Activated CD8-positive, alpha-beta memory T cell treated with anti-CD3 and anti-CD28 coated beads, Interleukin-2, amount 50 U/mL, for 24 hours (primary cell): ENCODE results near the gene CEP57.
"Not testable (repeated sequence)": the region's sequence is repeated elsewhere in the genome, so short reads cannot be mapped to it uniquely, and the experiment has no call there.

Experiments
- DNase-seq: peaks from one replicate; pipeline ENCODE4 v3.0.0-alpha.2; 2020; ENCODE audit errors: extremely low read depth

The CEP57 gene

DNA sequence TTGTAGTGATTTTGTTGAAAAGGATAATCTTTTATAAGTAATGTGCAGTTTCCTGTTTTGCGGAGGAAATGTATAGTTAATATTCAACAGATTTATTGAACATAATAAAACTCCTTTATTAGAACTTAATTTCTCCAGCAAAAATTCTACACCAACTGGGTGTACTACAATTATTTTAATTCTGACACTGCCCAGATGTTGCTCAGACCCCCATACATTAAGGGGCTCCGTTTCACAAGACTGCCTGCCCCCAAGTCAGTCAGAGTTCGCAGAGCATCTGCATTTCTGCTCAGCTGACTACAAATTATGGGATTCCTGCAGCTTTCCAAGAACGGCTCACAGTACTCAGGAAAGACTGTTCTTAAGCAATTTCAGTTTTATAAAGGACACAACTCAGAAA, 6.2 kb downstream of the CEP57 start:
- DNase-seq = no peak

DNA sequence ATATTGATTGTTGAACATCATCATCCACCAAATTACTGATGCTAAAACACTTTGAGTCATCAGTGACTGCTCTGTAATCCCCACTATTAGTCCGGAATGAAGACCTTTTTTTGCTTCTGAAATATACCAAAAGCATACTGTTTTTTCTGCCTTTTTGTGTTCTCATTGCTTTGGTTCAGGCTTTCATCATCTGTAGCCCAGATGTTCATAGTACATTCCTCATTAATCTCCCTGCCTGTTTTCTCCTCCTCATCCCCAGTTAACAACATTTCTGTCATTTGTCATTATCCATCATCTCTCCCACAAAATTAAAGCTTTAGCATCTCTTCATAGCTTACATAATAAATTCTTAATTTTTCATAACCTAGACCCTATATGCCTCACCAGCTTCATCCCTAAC, 9.2 kb downstream of the CEP57 start:
- no peak for DNase-seq

DNA sequence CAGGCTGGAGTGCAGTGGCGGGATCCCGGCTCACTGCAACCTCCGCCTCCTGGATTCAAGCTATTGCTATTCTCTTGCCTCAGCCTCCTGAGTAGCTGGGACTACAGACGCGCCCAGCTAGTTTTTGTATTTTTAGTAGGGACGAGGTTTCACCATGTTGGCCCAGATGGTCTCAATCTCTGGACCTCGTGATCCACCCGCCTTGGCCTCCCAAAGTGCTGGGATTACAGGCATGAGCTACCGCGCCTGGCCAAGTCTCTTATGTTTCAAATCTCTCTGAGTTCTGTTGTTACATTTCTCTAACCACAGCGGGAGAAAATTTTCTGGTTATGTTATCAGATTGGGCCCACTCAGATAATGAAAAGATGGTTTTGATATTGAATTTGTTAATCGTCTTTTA, 10.1 kb downstream of the CEP57 start:
- no peak for DNase-seq

DNA sequence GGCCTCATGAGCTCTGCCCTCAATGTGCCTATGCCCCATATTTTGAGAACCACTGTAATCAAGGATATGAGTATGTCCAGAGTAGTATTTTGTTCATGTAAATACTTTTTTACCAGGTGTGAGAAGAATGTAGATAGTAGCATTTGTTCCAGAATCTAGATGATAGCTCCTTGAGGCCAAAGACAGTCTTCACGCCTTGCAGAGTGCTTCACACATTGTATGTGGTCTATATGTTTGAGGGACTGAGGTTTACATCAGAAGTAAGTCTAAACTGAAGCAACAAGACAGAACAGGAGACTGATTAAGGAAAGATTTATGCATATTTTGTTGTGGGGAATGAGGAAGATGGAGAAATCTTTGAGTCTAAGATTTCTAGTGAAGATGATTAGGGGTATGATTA, 12.5 kb downstream of the CEP57 start:
- no peak for DNase-seq

DNA sequence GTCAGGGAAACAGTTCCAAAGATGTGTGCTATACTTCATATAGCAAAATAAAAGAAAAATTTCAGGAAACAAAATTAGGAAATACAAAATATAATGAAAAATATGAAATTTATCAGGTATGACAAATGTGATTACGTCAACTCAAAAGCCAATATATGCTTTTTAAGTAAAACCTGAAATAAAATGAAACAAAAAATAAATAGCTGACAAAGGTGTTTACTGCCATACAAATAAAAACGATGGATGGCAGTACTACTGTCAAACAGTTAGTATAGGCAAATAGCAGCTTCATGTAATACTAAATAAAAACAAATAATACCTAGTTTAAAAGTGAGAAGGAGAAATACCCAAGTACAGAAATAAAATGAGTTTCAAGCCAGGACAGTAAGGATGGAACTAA, 13.7 kb downstream of the CEP57 start:
- no peak for DNase-seq

DNA sequence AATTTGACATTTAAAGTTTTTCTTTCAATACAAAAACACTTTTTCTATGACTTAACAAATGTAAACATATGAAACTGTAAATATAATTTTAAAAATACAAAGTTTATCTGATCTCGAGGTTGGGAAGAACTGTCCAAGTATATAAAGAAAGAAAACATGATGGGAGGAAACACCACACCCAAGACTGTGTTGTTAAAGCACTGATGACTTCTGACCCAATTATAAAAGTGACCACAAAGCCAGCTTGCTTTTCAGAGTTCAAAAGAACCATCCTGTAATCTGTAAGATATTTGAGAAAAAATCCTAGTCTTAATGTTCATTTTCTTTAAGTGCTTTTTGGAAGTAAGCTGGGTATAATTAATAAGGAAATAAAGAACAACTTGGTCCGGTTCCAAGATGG, 15.6 kb downstream of the CEP57 start:
- no peak for DNase-seq

DNA sequence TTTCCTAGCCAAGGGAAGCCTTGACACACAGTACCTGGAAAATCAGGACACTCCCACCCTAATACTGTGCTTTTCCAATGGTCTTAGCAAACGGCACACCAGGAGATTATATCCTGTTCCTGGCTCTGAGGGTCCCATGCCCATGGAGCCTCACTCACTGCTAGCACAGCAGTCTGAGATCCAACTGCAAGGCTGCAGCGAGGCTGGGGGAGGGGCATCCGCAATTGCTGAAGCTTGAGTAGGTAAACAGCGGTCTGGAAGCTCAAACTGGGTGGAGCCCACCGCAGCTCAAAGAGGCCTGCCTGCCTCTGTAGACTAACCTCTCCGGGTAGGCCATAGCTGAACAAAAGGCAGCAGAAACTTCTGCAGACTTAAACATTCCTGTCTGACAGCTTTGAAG, 16.2 kb downstream of the CEP57 start:
- not testable (repeated sequence) for DNase-seq

DNA sequence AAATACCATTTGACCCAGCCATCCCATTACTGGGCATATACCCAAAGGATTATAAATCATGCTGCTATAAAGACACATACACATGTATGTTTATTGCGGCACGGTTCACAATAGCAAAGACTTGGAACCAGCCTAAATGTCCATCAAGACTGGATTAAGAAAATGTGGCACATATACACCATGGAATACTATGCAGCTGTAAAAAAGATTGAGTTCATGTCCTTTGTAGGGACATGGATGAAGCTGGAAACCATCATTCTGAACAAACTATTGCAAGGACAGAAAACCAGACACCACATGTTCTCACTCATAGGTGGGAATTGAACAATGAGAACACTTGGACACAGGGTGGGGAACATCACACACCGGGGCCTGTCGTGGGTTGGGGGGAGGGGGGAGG, 20.8 kb downstream of the CEP57 start:
- not testable (repeated sequence) for DNase-seq

DNA sequence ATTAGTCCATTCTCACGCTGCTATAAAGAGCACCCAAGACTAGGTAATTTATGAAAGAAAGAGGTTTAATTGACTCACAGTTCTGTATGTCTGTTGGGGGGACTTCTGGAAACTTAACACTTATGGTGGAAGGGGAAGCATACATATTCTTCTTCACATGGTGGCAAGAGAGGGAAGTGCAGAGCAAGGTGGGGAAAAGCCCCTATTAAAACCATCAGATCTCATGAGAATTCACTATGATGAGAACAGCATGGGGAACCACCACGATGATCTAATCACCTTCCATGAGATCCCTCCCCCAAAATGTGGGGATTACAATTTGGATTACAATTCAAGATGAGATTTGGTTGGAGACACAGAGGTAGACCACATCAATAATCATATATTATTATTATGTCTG, 25.7 kb downstream of the CEP57 start:
- no peak for DNase-seq

DNA sequence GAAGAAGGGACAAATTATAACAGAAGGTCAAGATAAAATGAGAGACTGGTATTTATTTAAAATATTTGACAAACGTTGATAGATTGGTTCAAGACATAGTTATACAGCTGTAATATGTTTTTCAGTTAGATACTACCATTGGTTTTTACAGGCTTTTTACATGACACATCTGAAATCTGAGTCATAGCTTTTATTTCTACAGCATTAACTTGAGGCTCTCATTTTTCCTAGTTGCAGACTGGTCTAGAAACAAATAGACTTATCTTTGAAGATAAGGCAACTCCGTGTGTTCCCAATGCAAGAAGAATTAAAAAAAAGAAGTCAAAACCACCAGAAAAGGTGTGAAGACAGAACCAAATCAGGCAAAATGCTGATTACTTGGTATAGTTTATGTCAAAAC, 31.3 kb downstream of the CEP57 start:
- no peak for DNase-seq

DNA sequence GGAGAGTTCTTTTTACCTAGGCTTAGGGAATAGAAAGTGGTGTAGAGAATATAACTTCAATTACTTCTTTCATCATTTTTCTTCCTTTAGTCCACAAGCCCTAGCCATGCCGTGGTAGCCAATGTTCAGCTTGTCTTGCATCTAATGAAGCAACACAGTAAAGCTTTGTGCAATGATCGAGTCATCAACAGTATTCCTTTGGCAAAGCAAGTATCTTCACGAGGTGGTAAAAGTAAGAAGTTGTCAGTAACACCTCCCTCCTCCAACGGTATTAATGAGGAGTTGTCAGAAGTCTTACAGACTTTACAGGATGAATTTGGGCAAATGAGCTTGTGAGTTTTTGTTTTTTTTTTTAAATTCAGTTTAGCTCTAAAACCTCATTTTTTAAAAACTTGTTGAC, 37.4 kb downstream of the CEP57 start:
- DNase-seq = no peak

DNA sequence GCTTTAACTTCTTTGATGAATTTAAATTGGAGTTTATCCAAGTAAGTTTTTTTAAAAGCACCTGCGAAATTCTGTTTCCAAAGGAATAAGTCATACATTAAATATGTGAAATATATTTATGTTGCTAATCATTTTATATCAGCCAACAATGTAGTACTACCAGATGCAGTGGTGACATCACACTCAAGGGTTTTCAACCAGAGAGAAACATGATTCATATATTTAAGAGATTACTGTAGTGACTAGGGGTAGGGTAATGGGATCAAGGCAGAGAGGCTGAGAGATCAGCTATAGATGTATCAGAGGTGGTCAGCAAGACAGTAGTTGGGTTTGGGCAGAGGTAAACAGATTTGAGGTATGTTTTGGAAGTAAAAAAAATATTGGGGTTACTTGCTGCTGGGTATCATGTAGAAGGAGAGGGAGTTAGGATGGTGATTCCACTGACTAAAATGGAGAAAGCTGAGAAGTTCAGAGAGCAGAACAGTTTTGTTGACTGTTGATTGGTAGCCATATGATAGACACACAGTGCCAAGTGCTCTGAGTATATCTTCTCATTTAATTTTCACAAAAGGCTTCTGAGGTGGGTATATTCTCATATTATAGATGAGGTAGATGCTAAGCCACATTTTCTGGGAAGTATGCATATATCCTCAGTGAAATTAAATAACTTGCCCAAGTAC, 39.4 kb downstream of the CEP57 start:
- no peak for DNase-seq

DNA sequence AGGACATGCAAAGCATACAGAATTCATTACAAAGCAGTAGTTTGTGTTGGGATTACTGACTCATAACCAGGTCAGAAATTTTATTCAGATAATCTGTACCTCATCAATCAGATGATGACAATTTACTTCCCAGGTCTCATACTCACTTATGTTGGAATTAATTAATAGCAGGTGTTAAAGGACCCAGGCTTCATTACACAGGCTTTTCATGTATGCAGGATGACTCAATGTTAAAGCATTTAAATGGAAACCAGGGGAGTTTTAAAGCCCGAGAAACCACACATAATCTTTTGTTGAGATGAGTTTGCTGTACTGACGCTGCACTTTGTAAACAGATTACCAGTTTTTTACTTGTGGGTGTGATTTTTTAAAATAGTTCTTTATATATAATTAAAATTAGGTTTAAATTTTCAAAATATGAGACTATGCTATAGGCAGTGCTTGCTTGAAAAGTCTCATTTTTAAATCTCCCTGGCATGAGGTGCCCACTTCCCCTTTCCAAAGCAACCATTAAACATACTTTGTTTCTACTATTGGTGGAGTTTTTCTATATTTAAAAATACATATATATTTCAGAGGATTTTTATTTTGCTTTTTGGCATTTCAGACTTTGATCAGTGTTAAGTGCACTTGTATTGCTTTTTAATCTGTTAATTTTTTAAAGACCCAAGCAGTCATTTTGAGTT, 41.0 kb downstream of the CEP57 start:
- DNase-seq = no peak

DNA sequence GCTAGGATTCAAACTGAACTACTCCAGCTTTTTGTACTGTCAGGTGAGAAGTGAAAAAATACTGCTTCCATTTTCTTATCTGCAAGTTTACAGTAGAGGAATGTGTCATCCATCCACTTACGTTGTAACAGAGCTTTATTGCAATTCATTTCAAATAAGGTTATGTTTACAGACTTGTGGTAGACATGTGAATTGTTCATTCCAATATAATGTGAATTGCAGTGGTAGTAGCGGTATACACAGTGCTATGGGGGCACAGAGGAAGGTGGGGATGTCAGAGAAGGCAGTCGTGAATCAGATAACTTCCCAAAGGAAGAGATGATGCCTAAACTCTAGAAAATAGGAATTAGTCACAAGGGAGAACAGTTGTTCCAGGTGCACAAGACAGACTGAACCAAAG, 42.5 kb downstream of the CEP57 start:
- no peak for DNase-seq

DNA sequence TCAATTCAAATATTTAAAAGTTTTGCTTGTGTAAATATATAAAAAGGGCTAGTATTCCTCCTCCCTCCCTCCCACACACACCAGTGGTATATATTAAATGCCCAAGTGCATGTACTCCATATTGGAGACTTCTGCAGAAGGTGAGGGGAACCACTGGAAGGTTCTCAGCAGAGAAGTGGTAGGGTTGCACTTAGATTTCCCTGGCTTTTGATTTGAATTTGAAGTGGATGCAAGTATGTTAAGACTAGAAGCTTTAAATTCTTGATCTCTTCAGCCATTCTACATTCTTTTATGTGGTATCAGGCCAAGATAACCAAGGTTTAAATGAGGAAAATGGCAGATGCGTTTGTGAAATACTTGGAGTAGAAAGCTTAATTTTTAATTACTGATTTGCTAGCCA, 43.1 kb downstream of the CEP57 start:
- no peak for DNase-seq

DNA sequence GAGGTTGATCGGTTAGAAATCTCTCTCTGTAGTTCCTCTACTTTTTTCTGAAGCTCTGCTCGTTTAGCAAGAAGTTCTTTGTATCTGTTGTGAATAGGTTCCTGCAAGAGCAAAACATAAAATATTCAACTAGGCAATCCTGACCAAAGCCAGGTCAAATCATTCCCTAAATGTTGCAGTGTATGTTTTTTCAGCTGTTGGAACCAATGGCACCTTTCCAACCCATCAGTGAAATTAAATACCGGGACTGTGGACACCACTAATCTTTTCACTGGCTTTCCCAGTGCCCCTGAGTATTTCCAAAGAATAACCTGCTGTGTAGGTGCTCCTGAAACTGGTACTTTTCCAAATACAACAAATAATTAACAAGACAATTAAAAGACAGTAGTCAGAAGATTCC, 45.1 kb downstream of the CEP57 start:
- no peak for DNase-seq

DNA sequence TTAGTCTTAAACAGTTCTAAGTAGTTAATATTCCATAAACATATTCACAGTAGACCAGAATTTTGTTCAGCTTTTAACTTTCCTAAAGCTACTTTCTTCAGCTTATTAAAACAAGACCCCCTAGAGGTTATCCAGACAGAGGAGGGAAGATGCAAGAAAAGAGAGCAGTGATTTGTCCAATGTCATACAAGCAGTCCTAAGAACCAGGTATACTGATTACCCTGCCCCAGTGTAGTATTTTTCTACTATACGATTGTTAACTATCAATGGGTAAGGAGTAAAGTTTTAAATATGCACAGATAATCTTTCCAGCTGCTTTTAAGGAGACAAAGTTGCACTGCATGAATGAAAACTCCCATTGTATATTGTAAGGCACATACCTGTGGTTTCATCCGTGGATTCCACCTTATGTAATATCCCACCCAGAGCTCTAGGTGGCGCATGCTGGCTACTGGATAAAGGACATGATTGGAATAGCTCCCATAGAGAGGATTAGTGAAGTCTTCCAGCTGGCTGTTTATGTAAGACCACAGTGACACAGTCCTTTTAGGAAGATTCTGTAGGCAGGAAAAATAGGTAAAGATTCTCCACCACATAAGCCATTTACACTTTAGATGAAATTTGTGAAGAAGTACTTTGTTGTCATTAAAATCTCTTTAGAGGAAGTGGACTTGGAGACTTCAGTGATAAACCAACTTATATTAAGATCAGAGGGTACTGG, 45.6 kb downstream of the CEP57 start:
- peak; percentile 9 for DNase-seq

DNA sequence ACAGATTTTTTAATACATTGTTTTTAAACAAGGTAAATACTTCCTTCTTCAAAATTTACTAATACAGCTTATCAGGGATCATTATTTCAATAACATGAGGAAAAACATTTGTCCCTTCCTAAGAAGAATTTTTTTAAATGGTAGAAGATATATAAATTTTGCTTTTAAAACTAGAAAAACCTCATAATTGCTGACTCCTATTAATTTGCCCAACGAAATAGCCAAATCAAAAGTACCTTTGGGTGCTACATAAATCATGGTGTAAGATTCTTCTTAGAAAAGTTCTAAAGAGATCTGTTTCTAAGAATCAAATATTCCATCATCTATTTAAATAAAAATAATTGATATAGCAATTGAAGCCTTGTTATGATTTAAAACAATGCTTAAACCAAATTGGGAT, 54.9 kb downstream of the CEP57 start:
- DNase-seq = no peak

DNA sequence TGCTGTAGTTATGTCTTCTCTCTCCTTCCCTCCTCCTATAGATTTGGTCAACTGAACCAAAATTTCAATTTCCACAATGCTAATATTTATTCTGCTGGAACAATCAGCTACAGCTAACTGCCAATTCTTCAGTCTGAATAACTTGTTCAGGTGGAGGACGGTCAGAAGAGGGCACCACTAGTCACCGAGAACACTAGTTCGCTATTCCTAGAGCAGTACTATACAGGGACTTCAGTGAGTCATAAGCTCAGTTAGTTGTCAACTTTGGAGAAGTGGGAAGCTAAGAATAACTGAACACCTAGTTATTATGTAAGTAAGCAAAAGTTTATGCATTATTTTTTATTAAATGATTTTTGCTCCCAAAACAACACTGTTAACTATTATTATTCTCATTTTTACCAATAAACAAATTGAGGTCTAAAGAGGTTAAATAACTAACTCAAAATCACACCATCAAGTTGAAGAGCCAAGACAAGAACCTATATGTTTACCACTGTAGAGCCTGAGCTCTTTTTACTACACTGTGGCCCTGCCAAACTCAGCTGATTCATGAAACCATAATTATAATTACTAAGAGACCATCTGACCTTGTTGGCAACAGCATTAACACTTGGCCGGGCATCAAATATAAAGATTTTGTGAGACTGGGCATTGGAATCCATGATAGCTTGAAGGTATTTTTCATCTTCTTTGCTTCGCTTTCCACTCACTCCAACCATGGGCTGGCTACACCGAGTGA, 59.0 kb downstream of the CEP57 start:
- DNase-seq = no peak

DNA sequence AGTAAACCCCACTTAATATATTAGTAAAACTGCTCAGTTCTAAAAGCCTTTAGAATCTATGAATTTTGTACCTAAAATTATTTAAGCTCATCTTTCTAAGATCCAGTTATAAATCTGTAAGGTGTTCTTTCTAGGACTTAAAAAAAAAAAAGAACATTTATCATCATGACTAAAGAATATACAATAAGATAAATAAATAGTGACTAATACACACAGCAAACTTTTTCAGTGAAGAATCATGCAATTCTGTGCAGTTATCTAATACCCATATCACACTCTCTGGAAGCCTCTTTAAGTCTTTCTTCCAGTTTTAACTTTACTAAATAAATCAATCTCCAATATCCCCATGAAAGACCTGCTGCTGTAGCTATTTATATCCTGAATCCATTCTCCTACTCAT, 59.8 kb downstream of the CEP57 start:
- DNase-seq = no peak

DNA sequence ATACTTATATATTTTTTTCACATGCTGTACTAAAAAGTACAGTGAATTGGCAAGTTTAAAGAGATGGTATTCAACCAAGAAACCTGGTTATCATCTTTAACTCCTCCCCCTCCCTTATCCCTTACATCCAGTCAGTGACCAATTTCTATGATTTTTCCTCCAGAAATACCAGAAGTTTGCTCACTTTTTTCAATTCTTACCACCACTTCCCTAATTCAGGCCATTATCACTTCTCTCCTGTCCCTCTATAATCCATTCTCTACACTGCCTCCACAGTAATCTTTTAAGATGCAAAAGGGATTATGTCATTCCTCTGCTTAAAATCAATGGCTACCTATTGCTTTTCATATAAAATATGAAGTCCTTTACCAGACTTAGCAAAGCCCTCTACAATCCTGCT, 62.8 kb downstream of the CEP57 start:
- DNase-seq = no peak

DNA sequence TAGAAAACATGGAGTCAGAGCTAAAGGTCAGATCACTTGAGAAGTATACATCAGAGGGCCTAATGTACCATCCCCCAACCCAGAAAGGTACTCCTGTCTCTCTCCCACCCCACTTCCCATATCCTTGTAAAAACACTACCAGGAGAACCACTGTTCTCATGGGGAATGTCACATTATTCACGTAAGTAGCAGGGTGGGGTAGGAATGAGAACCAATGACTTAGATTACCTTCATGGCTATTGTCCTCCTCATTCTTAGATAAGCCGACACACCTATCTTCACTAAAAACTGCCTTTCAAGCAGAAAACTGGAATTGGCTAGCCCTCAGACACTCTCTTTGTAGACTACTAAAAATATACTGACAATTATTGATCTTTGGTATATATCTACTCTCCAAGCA, 63.6 kb downstream of the CEP57 start:
- no peak for DNase-seq

DNA sequence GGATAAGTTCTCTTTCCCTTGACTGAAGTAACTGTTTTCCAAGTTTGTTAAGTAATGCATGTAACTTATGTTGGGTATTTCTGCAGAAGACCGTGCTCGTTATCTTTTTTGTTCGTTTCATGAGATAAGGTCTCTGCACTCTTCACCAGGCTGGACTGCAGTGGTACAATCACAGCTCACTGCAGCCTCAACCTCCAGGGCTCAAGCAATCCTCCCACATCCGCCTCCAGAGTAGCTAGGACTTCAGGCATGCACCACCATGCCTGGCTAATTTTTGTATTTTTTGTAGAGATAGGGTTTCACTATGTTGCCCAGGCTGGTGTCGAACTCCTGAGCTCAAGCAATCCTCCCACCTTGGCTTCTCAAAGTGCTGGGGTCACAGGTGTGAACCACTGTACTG, 64.1 kb downstream of the CEP57 start:
- DNase-seq = not testable (repeated sequence)
